Renal cortex interstitium (tissue), 15 donors: ENCODE measurements around the gene TMEM123. TPM values are rescaled to one million over a fixed set of nuclear protein-coding genes. Genes with fewer than 3 reads are reported as not detected.

Experiments used
- DNase-seq, 11 donors: peaks; one replicate each; pipeline ENCODE4 v3.0.0-alpha.2; 2013; ENCODE audit warnings: low read depth in 9 of 11, low spot score in 4 of 11; ENCODE audit errors: extremely low read depth in 1 of 11
- long read RNA-seq, 16 experiments: transcript quantifications; one replicate each; lab custom pipeline, GENCODE V29; 2026
- polyA plus RNA-seq, 3 donors: library from polyadenylated mRNA; unstranded; fragments of 120-200 nt; gene quantifications; one replicate each; pipeline ENCODE4 v1.2.1, GENCODE V29; 2013; ENCODE audit not compliant: insufficient read length in 3 of 3

TMEM123 gene
- 100 to 1,000 TPM; 274 to 314 (median 278) TPM for polyA plus RNA-seq
- long read RNA-seq, donor 1, transcript TMEM123-202 (5 exons, 3,579 nt): minor isoform, 32 of 95 reads
- long read RNA-seq, donor 1, transcript TMEM123-206 (3 exons, 549 nt): major isoform, 53 of 95 reads
- long read RNA-seq, donor 1, partial matches to known transcripts: 9 of 95 reads
- long read RNA-seq, donor 1, other reads (novel, unspliced or antisense): 0 of 95 reads
- long read RNA-seq, donor 2, transcript TMEM123-202 (5 exons, 3,579 nt): minor isoform, 27 of 106 reads
- long read RNA-seq, donor 2, transcript TMEM123-206 (3 exons, 549 nt): major isoform, 66 of 106 reads
- long read RNA-seq, donor 2, partial matches to known transcripts: 12 of 106 reads
- long read RNA-seq, donor 2, other reads (novel, unspliced or antisense): 0 of 106 reads
- long read RNA-seq, donor 3, transcript TMEM123-206 (3 exons, 549 nt): minor isoform, 46 of 197 reads
- long read RNA-seq, donor 3, transcript TMEM123-202 (5 exons, 3,579 nt): major isoform, 87 of 197 reads
- long read RNA-seq, donor 3, partial matches to known transcripts: 64 of 197 reads
- long read RNA-seq, donor 3, other reads (novel, unspliced or antisense): 0 of 197 reads
- long read RNA-seq, donor 4, transcript TMEM123-202 (5 exons, 3,579 nt): major isoform, 42 of 84 reads
- long read RNA-seq, donor 4, transcript TMEM123-206 (3 exons, 549 nt): minor isoform, 12 of 84 reads
- long read RNA-seq, donor 4, partial matches to known transcripts: 30 of 84 reads
- long read RNA-seq, donor 4, other reads (novel, unspliced or antisense): 0 of 84 reads
- long read RNA-seq, donor 5: 0 reads
- long read RNA-seq, donor 6, transcript TMEM123-202 (5 exons, 3,579 nt): minor isoform, 42 of 122 reads
- long read RNA-seq, donor 6, transcript TMEM123-206 (3 exons, 549 nt): major isoform, 56 of 122 reads
- long read RNA-seq, donor 6, partial matches to known transcripts: 24 of 122 reads
- long read RNA-seq, donor 6, other reads (novel, unspliced or antisense): 0 of 122 reads
- long read RNA-seq, donor 7, transcript TMEM123-206 (3 exons, 549 nt): major isoform, 57 of 128 reads
- long read RNA-seq, donor 7, transcript TMEM123-202 (5 exons, 3,579 nt): minor isoform, 46 of 128 reads
- long read RNA-seq, donor 7, partial matches to known transcripts: 24 of 128 reads
- long read RNA-seq, donor 7, other reads (novel, unspliced or antisense): 0 of 128 reads
- long read RNA-seq, donor 8, transcript TMEM123-202 (5 exons, 3,579 nt): major isoform, 68 of 155 reads
- long read RNA-seq, donor 8, transcript TMEM123-206 (3 exons, 549 nt): minor isoform, 48 of 155 reads
- long read RNA-seq, donor 8, partial matches to known transcripts: 39 of 155 reads
- long read RNA-seq, donor 8, other reads (novel, unspliced or antisense): 0 of 155 reads
- long read RNA-seq, donor 9, transcript TMEM123-202 (5 exons, 3,579 nt): major isoform, 47 of 123 reads
- long read RNA-seq, donor 9, transcript TMEM123-206 (3 exons, 549 nt): minor isoform, 34 of 123 reads
- long read RNA-seq, donor 9, partial matches to known transcripts: 42 of 123 reads
- long read RNA-seq, donor 9, other reads (novel, unspliced or antisense): 0 of 123 reads
- long read RNA-seq, donor 10, transcript TMEM123-206 (3 exons, 549 nt): major isoform, 48 of 128 reads
- long read RNA-seq, donor 10, transcript TMEM123-202 (5 exons, 3,579 nt): minor isoform, 42 of 128 reads
- long read RNA-seq, donor 10, partial matches to known transcripts: 36 of 128 reads
- long read RNA-seq, donor 10, other reads (novel, unspliced or antisense): 0 of 128 reads
- long read RNA-seq, donor 11, transcript TMEM123-202 (5 exons, 3,579 nt): major isoform, 38 of 109 reads
- long read RNA-seq, donor 11, transcript TMEM123-206 (3 exons, 549 nt): minor isoform, 18 of 109 reads
- long read RNA-seq, donor 11, partial matches to known transcripts: 53 of 109 reads
- long read RNA-seq, donor 11, other reads (novel, unspliced or antisense): 0 of 109 reads
- long read RNA-seq, donor 12, transcript TMEM123-206 (3 exons, 549 nt): major isoform, 22 of 46 reads
- long read RNA-seq, donor 12, transcript TMEM123-202 (5 exons, 3,579 nt): minor isoform, 19 of 46 reads
- long read RNA-seq, donor 12, partial matches to known transcripts: 5 of 46 reads
- long read RNA-seq, donor 12, other reads (novel, unspliced or antisense): 0 of 46 reads
- long read RNA-seq, donor 13: 0 reads
- long read RNA-seq, donor 14, transcript TMEM123-206 (3 exons, 549 nt): minor isoform, 16 of 100 reads
- long read RNA-seq, donor 14, transcript TMEM123-202 (5 exons, 3,579 nt): major isoform, 63 of 100 reads
- long read RNA-seq, donor 14, partial matches to known transcripts: 21 of 100 reads
- long read RNA-seq, donor 14, other reads (novel, unspliced or antisense): 0 of 100 reads
- long read RNA-seq, donor 15, transcript TMEM123-206 (3 exons, 549 nt): minor isoform, 13 of 51 reads
- long read RNA-seq, donor 15, transcript TMEM123-202 (5 exons, 3,579 nt): major isoform, 32 of 51 reads
- long read RNA-seq, donor 15, partial matches to known transcripts: 6 of 51 reads
- long read RNA-seq, donor 15, other reads (novel, unspliced or antisense): 0 of 51 reads
- long read RNA-seq, donor 16, transcript TMEM123-206 (3 exons, 549 nt): minor isoform, 53 of 336 reads
- long read RNA-seq, donor 16, transcript TMEM123-202 (5 exons, 3,579 nt): major isoform, 129 of 336 reads
- long read RNA-seq, donor 16, partial matches to known transcripts: 151 of 336 reads
- long read RNA-seq, donor 16, other reads (novel, unspliced or antisense): 0 of 336 reads

GRCh38 chr11:102452461-102453301 lies at the start of gene TMEM123:
Gene TMEM123, minus strand, starts transcription at chr11:102452765. Its CDS starts 142 bp downstream, at chr11:102452623.
- peak in 10 of 11 donors; percentile 58 to 70 (median 65) for DNase-seq

DNA sequence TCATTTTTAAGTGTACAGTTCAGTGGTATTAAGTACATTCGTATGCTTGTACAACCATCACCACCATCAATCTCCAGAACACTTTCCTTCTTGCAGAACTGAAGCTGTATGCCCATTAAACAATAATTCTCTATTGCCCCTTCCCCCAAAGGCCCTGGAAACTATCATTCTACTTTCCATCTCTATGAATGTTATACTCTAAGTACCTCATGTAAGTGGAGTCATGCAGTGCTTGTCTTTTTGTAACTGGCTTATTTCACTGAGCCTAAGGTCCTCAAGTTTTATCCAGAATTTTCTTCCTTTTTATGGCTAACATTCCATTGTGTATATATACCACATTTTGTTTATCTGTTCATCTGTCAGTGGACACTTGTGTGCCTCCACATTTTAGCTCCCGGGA lies 48.3 kb upstream of the TMEM123 start:
- no peak for DNase-seq

- no peak for DNase-seq
Measured at GRCh38 chr11:102499931-102500330, 47.4 kb upstream of the TMEM123 start.

DNA sequence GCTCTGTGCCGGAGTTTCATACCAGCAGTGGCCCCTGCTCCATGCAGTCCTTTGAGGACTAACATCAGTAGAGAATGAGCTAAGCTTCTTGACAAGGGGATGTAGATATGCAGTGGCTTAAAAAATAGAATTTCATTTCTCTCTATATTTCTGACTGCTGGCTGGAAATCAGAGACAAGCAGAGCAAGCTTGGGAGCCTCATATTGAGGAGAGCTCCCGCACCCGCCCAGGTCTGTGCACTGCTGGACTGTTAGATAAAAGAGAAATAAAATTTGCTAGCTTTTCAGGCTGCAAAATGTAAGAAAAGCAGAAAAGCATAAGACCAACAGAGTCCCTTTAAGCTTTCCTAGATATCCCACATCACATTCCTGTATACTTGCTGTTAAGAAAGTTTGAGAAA lies 46.6 kb upstream of the TMEM123 start:
- no peak for DNase-seq

GRCh38 chr11:102497061-102497460 lies 44.5 kb upstream of the TMEM123 start:
- no peak for DNase-seq

DNA sequence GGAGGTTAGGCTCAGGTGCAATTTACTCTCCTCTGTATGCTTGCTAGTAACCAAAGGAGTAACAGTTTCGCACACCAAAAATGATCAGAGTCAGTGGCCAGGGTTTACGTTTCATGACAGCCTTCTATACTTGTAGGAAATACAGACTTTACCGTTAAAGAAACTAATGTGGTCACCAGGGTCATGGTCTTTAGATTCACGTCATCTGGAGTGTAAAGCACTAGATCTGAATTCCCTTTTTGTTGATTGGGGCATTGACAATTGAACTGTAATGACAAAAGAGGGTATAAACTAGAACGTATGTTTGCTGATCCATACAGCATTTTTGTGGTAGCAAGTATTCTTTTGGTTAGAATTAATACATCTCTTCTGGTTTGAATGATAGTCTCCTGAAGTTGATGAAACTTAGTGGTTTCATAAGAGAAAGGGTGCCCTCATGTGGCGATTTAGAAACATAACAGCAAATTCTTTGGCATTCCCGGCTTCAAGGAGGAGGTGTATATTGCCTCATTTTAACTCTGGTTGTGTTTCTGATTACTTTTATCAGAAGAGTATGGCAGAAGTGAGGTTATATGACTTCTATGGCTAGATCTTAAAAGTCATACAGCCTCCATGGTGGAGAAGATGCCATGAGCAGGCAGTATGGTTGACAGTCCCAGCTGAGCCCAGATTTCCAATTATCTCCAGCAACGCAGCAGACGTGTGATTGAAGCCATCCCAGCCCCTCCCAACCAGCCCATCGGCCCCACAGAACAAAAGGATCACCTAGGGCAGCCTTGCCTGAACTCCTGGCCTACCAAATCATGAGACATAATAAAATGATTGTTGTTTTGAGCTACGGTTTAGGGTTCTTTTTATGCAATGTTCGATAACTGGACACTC lies 42.8 kb upstream of the TMEM123 start:
- peak; percentile 50 to 80 (median 69) for DNase-seq

GRCh38 chr11:102494216-102494615 lies 41.7 kb upstream of the TMEM123 start:
- DNase-seq: no peak

DNA sequence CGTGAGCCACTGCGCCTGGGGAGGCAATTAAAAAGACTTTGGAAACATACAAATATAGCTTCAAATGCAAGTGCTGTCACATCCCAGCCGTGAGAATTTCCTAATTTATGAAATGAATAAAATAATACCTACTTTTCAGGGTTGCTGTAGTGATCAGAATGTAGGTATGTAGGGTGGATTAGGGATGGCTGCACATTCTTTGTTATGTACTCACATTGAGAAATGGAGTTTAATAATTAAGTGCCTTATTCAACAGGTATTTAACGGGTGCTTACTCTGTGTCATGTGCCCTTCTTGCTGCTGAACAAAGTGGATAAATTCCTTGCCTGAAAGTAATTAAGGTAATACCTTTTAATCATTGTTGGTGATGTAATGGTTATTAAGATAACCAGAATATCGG lies 41.0 kb upstream of the TMEM123 start:
- DNase-seq: peak in 1 of 11 donors; percentile 14

- DNase-seq: no peak
Measured at GRCh38 chr11:102491969-102492368, 39.4 kb upstream of the TMEM123 start.

DNA sequence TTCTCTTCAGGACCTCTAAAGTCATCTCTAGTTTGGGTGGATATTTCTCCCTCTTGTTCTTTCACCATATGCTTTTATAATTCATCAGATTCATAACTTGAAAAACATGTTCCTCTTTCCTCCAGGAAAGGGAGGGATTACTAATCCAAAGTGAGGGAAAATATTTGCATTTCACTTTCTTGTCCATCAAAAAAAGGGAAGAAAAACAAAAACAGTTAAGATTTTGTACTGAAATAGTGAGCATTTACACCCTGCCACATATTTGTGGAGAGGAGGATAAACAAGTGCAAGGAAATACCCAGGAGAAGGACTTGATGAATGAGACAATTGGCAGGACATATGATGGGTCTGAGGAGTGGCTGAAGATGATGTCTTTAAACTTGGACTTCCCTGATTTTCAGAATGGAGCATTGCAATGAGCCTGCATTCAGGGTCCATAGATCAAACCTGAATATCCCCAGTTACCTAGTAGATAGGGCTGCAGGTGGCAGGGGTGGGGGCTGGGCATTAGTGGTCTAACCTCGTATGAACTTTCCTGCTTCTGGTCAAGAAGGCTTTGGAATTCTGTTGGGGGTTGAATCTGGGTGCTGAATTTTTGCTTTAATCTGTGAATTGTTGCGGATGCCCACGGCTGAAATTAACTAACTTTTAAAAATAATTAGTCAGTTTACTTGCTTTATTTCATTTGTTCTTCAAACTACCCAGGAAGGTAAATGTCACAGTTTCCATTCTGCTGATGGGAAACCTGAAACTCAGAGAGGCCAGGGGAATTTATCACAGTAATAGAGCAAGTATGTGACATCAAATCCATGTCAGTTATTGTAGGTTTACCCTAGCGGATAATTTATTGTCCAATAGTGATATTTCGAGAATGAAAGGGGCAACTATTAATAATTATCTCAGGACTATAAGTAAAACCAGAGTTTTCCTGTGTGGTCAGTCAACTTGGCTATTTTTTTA lies 36.9 kb upstream of the TMEM123 start:
- DNase-seq: no peak

GRCh38 chr11:102488208-102488607 lies 35.6 kb upstream of the TMEM123 start:
- no peak for DNase-seq

- DNase-seq: no peak
Measured at GRCh38 chr11:102487214-102487613, 34.6 kb upstream of the TMEM123 start.

DNA sequence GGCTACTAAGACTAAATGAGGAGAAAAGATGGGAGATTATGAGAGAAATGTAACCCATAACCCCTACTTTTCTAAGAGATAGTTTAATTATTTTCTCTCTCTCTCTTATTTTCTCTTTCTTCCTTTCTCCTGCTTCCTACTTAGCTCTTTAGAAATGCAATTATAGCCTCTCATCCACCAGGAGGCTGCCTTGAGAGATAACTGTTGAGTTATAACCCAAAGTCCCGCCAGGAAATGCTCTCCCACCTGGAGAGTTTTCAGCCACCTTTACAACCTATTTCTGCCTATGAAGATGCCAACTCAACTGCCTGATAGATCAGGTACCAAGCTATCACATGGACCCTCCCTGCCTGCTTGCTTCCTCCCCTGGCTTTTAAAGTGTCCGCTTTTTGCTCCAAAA lies 34.0 kb upstream of the TMEM123 start:
- no peak for DNase-seq
